ENCODE measurements around the gene NFE2L3. TPM values are rescaled to one million over a fixed set of nuclear protein-coding genes. Genes with fewer than 3 reads are reported as not detected.
"Not testable (repeated sequence)": the region's sequence is repeated elsewhere in the genome, so short reads cannot be mapped to it uniquely, and the experiment has no call there.

The NFE2L3 gene
- total RNA-seq, 2 donors from 2014 or later = 2.8 to 4.5 TPM

GRCh38 chr7:26149391-26149977 lies 2.5 kb upstream of the NFE2L3 start:
- H3K4me1 ChIP-seq (ENCODE audit: control insufficient read depth in 1 of 2, low read depth in 2 of 2) = peaks cover 4 to 11% of the 10 kb centered on the region in 2 donors
- TF ChIP-seq CTCF (IDR thresholded peaks at IDR 0.05) = no peak
- no peaks in the 10 kb centered on the region for H3K36me3 ChIP-seq
- peaks cover 4% of the 10 kb centered on the region for H3K27me3 ChIP-seq (replicated peaks; ENCODE audit: insufficient read depth)
- no peak for ATAC-seq (ENCODE audit: insufficient number of reproducible peaks, low FRiP score, low read depth)
- H3K9me3 ChIP-seq = no peaks in the 10 kb centered on the region
- DNase-seq (ENCODE audit: low spot score) = no peak
- H3K27ac ChIP-seq = no peak overlapping the region
- H3K4me3 ChIP-seq = no peak overlapping the region

GRCh38 chr7:26151096-26151495 lies 902 bp upstream of the NFE2L3 start:
- ATAC-seq (ENCODE audit: insufficient number of reproducible peaks, low FRiP score, low read depth) (no peak), DNase-seq (ENCODE audit: low spot score) (no peak)
- H3K9me3 ChIP-seq = no peaks in the 10 kb centered on the region
- no peak for TF ChIP-seq CTCF (IDR thresholded peaks at IDR 0.05)
- H3K27me3 ChIP-seq (replicated peaks; ENCODE audit: insufficient read depth) = peaks cover 4% of the 10 kb centered on the region
- no peaks in the 10 kb centered on the region for H3K36me3 ChIP-seq
- H3K4me3 ChIP-seq = no peak overlapping the region
- H3K4me1 ChIP-seq (ENCODE audit: control insufficient read depth in 1 of 2, low read depth in 2 of 2) = peaks cover 4 to 16% of the 10 kb centered on the region in 2 donors
- H3K27ac ChIP-seq = no peak overlapping the region

- TF ChIP-seq CTCF (IDR thresholded peaks at IDR 0.05) = no peak
- H3K4me3 ChIP-seq = peak overlapping the region; percentile 72
- H3K36me3 ChIP-seq = no peaks in the 10 kb centered on the region
- DNase-seq (ENCODE audit: low spot score) = no peak
- H3K27me3 ChIP-seq (replicated peaks; ENCODE audit: insufficient read depth) = peaks cover 4% of the 10 kb centered on the region
- H3K4me1 ChIP-seq (ENCODE audit: control insufficient read depth in 1 of 2, low read depth in 2 of 2) = peaks cover 4 to 21% of the 10 kb centered on the region in 2 donors
- ATAC-seq (ENCODE audit: insufficient number of reproducible peaks, low FRiP score, low read depth) = no peak
- no peak overlapping the region for H3K27ac ChIP-seq
- H3K9me3 ChIP-seq = no peaks in the 10 kb centered on the region
Measured at GRCh38 chr7:26151650-26151952, 397 bp upstream of the NFE2L3 start.

- not testable (repeated sequence) for ATAC-seq (ENCODE audit: insufficient number of reproducible peaks, low FRiP score, low read depth); H3K36me3 ChIP-seq; DNase-seq (ENCODE audit: low spot score); H3K9me3 ChIP-seq; H3K27ac ChIP-seq; H3K27me3 ChIP-seq (replicated peaks; ENCODE audit: insufficient read depth)
- peaks cover 4 to 23% of the 10 kb centered on the region in 2 donors for H3K4me1 ChIP-seq (ENCODE audit: control insufficient read depth in 1 of 2, low read depth in 2 of 2)
- H3K4me3 ChIP-seq = peak overlapping the region; percentile 72
Measured at GRCh38 chr7:26152782-26153240, 813 bp downstream of the NFE2L3 start.

GRCh38 chr7:26153241-26153822 lies 1.3 kb downstream of the NFE2L3 start:
- ATAC-seq (ENCODE audit: insufficient number of reproducible peaks, low FRiP score, low read depth) (no peak), DNase-seq (ENCODE audit: low spot score) (no peak)
- H3K27ac ChIP-seq = no peak overlapping the region
- H3K9me3 ChIP-seq = no peaks in the 10 kb centered on the region
- H3K4me3 ChIP-seq = peak overlapping the region; percentile 72
- H3K4me1 ChIP-seq (ENCODE audit: control insufficient read depth in 1 of 2, low read depth in 2 of 2) = peaks cover 4 to 23% of the 10 kb centered on the region in 2 donors
- TF ChIP-seq CTCF (IDR thresholded peaks at IDR 0.05) = no peak
- no peaks in the 10 kb centered on the region for H3K36me3 ChIP-seq
- peaks cover 4% of the 10 kb centered on the region for H3K27me3 ChIP-seq (replicated peaks; ENCODE audit: insufficient read depth)

Data from thoracic aorta (tissue), 2 donors.